HepG2 (cell line): Measurements from ENCODE around the gene ITPR1. TPM values are rescaled to one million over a fixed set of nuclear protein-coding genes. Genes with fewer than 3 reads are reported as not detected.

Experiments
- ARNT2 ChIP-seq: sonication (generic); formaldehyde crosslinking; IDR thresholded peaks from 2 replicates; pipeline ENCODE4 v1.8.0; 2022; ENCODE audit warnings: mild to moderate bottlenecking, low read depth, missing genetic modification reagents, moderate library complexity
- CC2D1A ChIP-seq: sonication (generic); formaldehyde crosslinking; IDR thresholded peaks from 2 replicates; pipeline ENCODE4 v1.8.1; 2023; ENCODE audit warnings: mild to moderate bottlenecking, missing genetic modification reagents
- MED8 ChIP-seq: sonication (generic); formaldehyde crosslinking; IDR thresholded peaks from 2 replicates; pipeline ENCODE4 v1.8.1; 2023; ENCODE audit warnings: mild to moderate bottlenecking, missing genetic modification reagents; ENCODE audit not compliant: insufficient replicate concordance
- MLLT10 ChIP-seq: sonication (generic); formaldehyde crosslinking; IDR thresholded peaks from 2 replicates; pipeline ENCODE4 v1.4.0; 2020; ENCODE audit warnings: missing genetic modification reagents
- ZHX2 ChIP-seq, 2 experiments: sonication (generic) in 1 of 2; formaldehyde crosslinking in 1 of 2; IDR thresholded peaks; 2 replicates each; pipeline versions ENCODE4 v1.6.1 to v1.9.0; 2014 to 2022; ENCODE audit warnings: antibody characterized with exemption in 1 of 2, borderline replicate concordance in 1 of 2, inconsistent platforms in 1 of 2, low read depth in 1 of 2, missing genetic modification reagents in 1 of 2
- ZKSCAN5 ChIP-seq: sonication (generic); formaldehyde crosslinking; IDR thresholded peaks from 2 replicates; pipeline ENCODE4 v1.5.1; 2020; ENCODE audit warnings: mild to moderate bottlenecking, missing genetic modification reagents
- ZNF441 ChIP-seq: sonication (generic); formaldehyde crosslinking; IDR thresholded peaks from 2 replicates; pipeline ENCODE4 v1.7.0; 2021; ENCODE audit warnings: missing genetic modification reagents, borderline replicate concordance
- ZNF670 ChIP-seq: sonication (generic); formaldehyde crosslinking; IDR thresholded peaks from 2 replicates; pipeline ENCODE4 v1.8.0; 2022; ENCODE audit warnings: mild to moderate bottlenecking, missing genetic modification reagents, borderline replicate concordance
- ZNF850 ChIP-seq: sonication (generic); formaldehyde crosslinking; conservative IDR thresholded peaks from 2 replicates; pipeline ENCODE4 v1.9.0; 2021; ENCODE audit warnings: mild to moderate bottlenecking, missing genetic modification reagents
- polyA plus RNA-seq, 8 experiments: library from polyadenylated mRNA; depleted of rRNA in 3 of 8; stranded (reverse) in 7 of 8; unstranded in 1 of 8; fragments of >200 nt; fragmentation: Illumina TruSeq in 4 of 8; extraction: Trizol in 4 of 8; gene quantifications; 2 replicates each; pipeline versions ENCODE4 v1.2.1 to v1.2.3, GENCODE V29; 2011 to 2016; ENCODE audit warnings: low read depth in 4 of 8, missing spikeins in 1 of 8, mixed read lengths in 1 of 8; ENCODE audit not compliant: insufficient read depth in 1 of 8
- total RNA-seq, 5 experiments: library from RNA; depleted of rRNA; stranded (reverse); fragments of >200 nt; fragmentation: Illumina TruSeq; extraction: Trizol; gene quantifications; 2 replicates each; pipeline ENCODE4 v1.2.3, GENCODE V29; 2016; ENCODE audit warnings: low read depth in 1 of 5
- TF ChIP-seq, protein P1 (sequence below): sonication (generic); formaldehyde crosslinking; IDR thresholded peaks from 2 replicates; pipeline ENCODE4 v1.8.1; 2023; ENCODE audit warnings: mild to moderate bottlenecking, inconsistent platforms, moderate library complexity, missing genetic modification reagents, borderline replicate concordance

The ITPR1 gene
- total and polyA plus RNA-seq, 2 of the 13 experiments (the other 11 are each of a cell fraction or from before 2014, with no cell fraction given), result 10.0 to 11.4 TPM

GRCh38 chr3:4812591-4812990, 319.4 kb downstream of the ITPR1 start (continued):
- no peak for TF ChIP-seq ZHX2 (IDR thresholded peaks at IDR 0.05; ENCODE audit: low read depth)
- no peak for TF ChIP-seq ZHX2 (CRISPR knock-in tag; IDR thresholded peaks at IDR 0.05; ENCODE audit: borderline replicate concordance)
- TF ChIP-seq, protein P1, sequence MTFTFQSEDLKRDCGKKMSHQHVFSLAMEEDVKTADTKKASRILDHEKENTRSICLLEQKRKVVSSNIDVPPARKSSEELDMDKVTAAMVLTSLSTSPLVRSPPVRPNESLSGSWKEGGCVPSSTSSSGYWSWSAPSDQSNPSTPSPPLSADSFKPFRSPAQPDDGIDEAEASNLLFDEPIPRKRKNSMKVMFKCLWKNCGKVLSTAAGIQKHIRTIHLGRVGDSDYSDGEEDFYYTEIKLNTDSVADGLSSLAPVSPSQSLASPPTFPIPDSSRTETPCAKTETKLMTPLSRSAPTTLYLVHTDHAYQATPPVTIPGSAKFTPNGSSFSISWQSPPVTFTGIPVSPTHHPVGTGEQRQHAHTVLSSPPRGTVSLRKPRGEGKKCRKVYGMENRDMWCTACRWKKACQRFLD, result no peak
- no peak for TF ChIP-seq ZKSCAN5 (CRISPR knock-in tag)
- no peak for TF ChIP-seq ZNF441 (CRISPR knock-in tag)
- TF ChIP-seq ZNF850 (CRISPR knock-in tag), result no peak
- TF ChIP-seq ARNT2 (CRISPR knock-in tag), result no peak
- TF ChIP-seq ZNF670 (CRISPR knock-in tag), result no peak
- no peak for TF ChIP-seq MLLT10 (CRISPR knock-in tag)
- no peak for TF ChIP-seq CC2D1A (CRISPR knock-in tag)
- TF ChIP-seq MED8 (CRISPR knock-in tag), result no peak
